Stimulated activated memory B cell treated with anti-CD40 and anti-IgM and Interleukin-4, amounts not matched to agents 10 μg/mL and 1 μg/mL and 100 μg/mL, for 72 hours (primary cell): ENCODE measurements around the gene FBXO10.
A peak's percentile ranks its signal among the peaks of the same experiment; 100 is the strongest.

ENCODE experiments used
- ATAC-seq: fragments of 150-1000 bp; cut with Tn5 transposase; 2 replicates; pipeline ENCODE4 v1.10.0; 2021
- H3K27ac Mint-ChIP-seq: one replicate; pipeline ENCODE4 v1.8.0; 2022; ENCODE audit warnings: mild to moderate bottlenecking, mixed read lengths
- H3K27me3 Mint-ChIP-seq: one replicate; pipeline ENCODE4 v1.8.0; 2022; ENCODE audit warnings: mixed read lengths
- H3K36me3 Mint-ChIP-seq: one replicate; pipeline ENCODE4 v1.8.0; 2022; ENCODE audit warnings: mixed read lengths
- H3K4me1 Mint-ChIP-seq: one replicate; pipeline ENCODE4 v1.8.0; 2022; ENCODE audit warnings: mixed read lengths
- H3K4me3 Mint-ChIP-seq: one replicate; pipeline ENCODE4 v1.8.0; 2022; ENCODE audit warnings: mild to moderate bottlenecking, moderate library complexity, mixed read lengths
- H3K9me3 Mint-ChIP-seq: one replicate; pipeline ENCODE4 v1.8.0; 2022; ENCODE audit warnings: mixed read lengths

The FBXO10 gene

DNA sequence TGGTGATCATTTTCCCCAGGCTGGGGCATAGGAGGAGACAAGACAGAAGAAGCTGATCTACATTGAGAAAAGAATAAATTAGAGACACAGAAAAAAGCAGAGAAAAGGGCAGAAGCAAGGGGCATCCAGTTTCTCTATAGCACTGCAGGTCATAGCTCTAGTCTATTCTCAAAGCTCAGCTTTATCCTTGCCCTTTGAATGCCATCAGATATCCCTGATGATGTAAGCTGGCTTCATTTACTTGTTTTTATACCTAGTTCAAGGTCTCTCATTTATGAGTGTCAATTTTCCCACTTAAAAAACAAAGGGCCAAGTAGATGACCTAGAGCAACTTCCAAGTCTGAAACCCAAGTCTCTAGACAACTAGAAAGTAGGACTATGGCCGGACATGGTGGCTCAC, 32.7 kb downstream of the FBXO10 start:
- ATAC-seq, result no peak
- Mint-ChIP-seq H3K27me3 (no peaks in the 10 kb centered on the region), H3K9me3 (no peaks in the 10 kb centered on the region), H3K4me3 (no peak overlapping the region), H3K36me3 (peaks cover 42% of the 10 kb centered on the region), H3K27ac (peak overlapping the region; percentile 67), H3K4me1 (peaks cover 32% of the 10 kb centered on the region)

- Mint-ChIP-seq H3K4me3 (no peak overlapping the region), H3K27ac (peak overlapping the region; percentile 67), H3K36me3 (peaks cover 45% of the 10 kb centered on the region), H3K4me1 (peaks cover 29% of the 10 kb centered on the region), H3K9me3 (no peaks in the 10 kb centered on the region), H3K27me3 (no peaks in the 10 kb centered on the region)
- ATAC-seq, result no peak
Measured at GRCh38 chr9:37542895-37543294, 33.3 kb downstream of the FBXO10 start.

GRCh38 chr9:37542488-37542887, 33.7 kb downstream of the FBXO10 start:
- peak overlapping the region; percentile 67 for H3K27ac Mint-ChIP-seq
- ATAC-seq, result no peak
- no peak overlapping the region for H3K4me3 Mint-ChIP-seq
- no peaks in the 10 kb centered on the region for H3K27me3 Mint-ChIP-seq
- no peaks in the 10 kb centered on the region for H3K9me3 Mint-ChIP-seq
- peaks cover 43% of the 10 kb centered on the region for H3K36me3 Mint-ChIP-seq
- H3K4me1 Mint-ChIP-seq, result peaks cover 25% of the 10 kb centered on the region

- Mint-ChIP-seq H3K27me3 (no peaks in the 10 kb centered on the region), H3K4me1 (peaks cover 19% of the 10 kb centered on the region), H3K9me3 (no peaks in the 10 kb centered on the region), H3K27ac (no peak overlapping the region), H3K4me3 (no peak overlapping the region), H3K36me3 (peaks cover 47% of the 10 kb centered on the region)
- no peak for ATAC-seq
Measured at GRCh38 chr9:37541465-37541864, 34.7 kb downstream of the FBXO10 start.

GRCh38 chr9:37540634-37541033, 35.5 kb downstream of the FBXO10 start:
- Mint-ChIP-seq H3K4me1 (peaks cover 19% of the 10 kb centered on the region), H3K27me3 (no peaks in the 10 kb centered on the region), H3K9me3 (no peaks in the 10 kb centered on the region), H3K27ac (no peak overlapping the region), H3K36me3 (peaks cover 50% of the 10 kb centered on the region), H3K4me3 (no peak overlapping the region)
- no peak for ATAC-seq

GRCh38 chr9:37539634-37540033, 36.5 kb downstream of the FBXO10 start:
- peaks cover 19% of the 10 kb centered on the region for H3K4me1 Mint-ChIP-seq
- no peak for ATAC-seq
- H3K36me3 Mint-ChIP-seq, result peaks cover 54% of the 10 kb centered on the region
- H3K4me3 Mint-ChIP-seq, result no peak overlapping the region
- H3K27me3 Mint-ChIP-seq, result no peaks in the 10 kb centered on the region
- H3K27ac Mint-ChIP-seq, result no peak overlapping the region
- no peaks in the 10 kb centered on the region for H3K9me3 Mint-ChIP-seq

DNA sequence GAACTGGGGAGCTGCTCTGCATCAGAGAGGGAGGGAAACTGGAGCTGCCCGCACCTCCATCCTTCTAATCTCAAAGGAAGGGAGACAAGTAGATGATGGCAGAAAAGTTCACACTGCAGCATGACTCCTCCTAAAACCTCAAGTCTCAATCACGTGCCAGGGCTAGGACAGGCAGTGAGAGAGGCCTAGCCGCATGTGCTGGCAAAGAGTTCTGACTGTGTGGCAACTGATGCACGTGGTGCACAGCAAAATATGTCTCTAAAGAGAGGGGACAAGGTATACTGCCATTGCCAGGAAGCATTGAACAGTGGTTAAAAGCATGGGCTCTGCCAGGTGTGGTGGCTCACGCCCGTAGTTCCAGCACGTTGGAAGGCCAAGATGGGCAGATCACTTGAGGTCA, 38.1 kb downstream of the FBXO10 start:
- Mint-ChIP-seq H3K36me3 (peaks cover 55% of the 10 kb centered on the region), H3K27me3 (no peaks in the 10 kb centered on the region), H3K4me1 (peaks cover 16% of the 10 kb centered on the region), H3K27ac (no peak overlapping the region), H3K4me3 (no peak overlapping the region), H3K9me3 (no peaks in the 10 kb centered on the region)
- ATAC-seq, result no peak

DNA sequence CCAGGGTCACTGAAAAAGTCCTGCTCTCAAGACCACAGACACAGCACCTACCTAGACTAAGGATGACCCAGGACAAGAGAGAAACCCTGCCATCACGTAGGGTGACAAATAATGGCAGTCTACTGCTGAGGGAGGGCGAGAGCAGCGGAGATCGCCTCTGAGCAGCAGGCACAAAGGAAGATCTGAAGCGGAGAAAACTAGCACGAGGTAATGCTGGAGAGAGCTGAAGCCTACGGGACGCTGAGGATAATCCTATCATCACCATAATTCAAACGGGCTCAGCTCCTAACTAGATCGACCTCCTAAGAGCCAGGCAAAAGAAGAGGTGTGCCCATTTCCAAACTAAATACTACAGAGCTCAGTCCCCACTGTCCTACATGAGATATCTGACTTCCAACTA, 41.3 kb downstream of the FBXO10 start:
- Mint-ChIP-seq H3K27me3 (no peaks in the 10 kb centered on the region), H3K4me3 (no peak overlapping the region), H3K36me3 (peaks cover 38% of the 10 kb centered on the region), H3K9me3 (no peaks in the 10 kb centered on the region), H3K27ac (peak overlapping the region; percentile 95), H3K4me1 (peaks cover 31% of the 10 kb centered on the region)
- ATAC-seq, result no peak

DNA sequence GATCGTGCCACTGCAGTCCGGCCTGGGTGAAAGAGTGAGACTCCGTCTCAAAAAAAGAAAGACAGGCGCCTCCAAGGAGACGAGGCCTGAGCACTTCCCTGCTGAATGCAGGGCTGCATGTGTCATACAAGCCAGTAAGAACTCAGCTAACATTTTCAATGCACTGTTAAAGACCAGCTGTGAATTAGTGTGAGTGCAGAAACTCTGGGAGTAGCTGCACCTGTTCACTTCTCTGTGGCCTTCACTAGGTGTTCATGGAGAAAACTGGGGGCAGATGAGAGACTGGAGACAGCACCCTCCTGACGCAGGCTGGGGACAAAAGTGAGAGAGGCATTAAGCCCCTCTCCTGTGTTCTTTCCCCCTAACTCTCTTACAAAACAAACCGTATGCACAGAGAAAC, 41.8 kb downstream of the FBXO10 start:
- Mint-ChIP-seq H3K27ac (peak overlapping the region; percentile 95), H3K4me3 (no peak overlapping the region), H3K36me3 (peaks cover 35% of the 10 kb centered on the region), H3K27me3 (no peaks in the 10 kb centered on the region), H3K4me1 (peaks cover 29% of the 10 kb centered on the region), H3K9me3 (no peaks in the 10 kb centered on the region)
- ATAC-seq, result no peak

GRCh38 chr9:37531699-37532098, 44.5 kb downstream of the FBXO10 start:
- Mint-ChIP-seq H3K27ac (peak overlapping the region; percentile 95), H3K27me3 (no peaks in the 10 kb centered on the region), H3K4me3 (peak overlapping the region; percentile 77), H3K36me3 (peaks cover 34% of the 10 kb centered on the region), H3K4me1 (peaks cover 44% of the 10 kb centered on the region), H3K9me3 (no peaks in the 10 kb centered on the region)
- peak; percentile 92 for ATAC-seq

DNA sequence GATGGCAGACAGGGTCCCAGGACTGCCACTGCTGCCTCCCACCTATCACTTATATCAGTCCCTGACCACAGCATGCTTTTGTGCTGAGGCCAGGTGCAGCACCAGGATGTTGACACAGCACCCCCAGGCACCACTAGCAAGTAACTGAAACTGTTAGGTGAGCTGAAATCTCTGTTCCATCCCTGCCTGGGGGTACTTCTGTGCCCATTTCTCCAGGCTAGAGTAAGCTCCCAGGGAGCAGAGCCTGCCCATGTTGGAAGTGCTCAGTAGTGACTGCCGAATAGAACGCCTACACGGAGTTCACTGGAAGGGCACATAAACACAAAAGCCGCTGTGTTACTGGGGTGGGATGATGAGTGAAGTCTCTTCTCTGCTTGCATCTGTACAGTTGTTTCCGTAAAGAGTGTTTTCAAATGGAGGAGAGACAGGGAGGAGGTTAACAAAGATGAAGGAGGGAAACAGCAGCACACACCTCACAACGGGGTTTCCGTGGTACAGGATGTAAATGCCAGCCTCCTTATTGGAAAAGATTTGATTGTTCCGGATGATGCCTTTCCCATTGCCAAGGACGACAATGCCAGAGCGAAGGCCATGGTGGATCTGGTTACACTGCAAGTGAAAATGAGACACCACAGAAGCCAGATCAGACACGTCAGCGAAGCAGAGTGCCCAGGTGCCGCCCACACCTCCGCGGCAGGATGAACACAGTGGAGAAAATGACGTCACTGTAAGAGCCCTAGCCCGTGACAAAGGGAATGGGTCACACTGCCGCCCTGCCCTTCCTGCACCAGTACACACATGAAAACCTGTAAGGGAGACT, 47.3 kb downstream of the FBXO10 start:
- H3K9me3 Mint-ChIP-seq, result no peaks in the 10 kb centered on the region
- ATAC-seq, result peak; percentile 91
- no peaks in the 10 kb centered on the region for H3K27me3 Mint-ChIP-seq
- H3K27ac Mint-ChIP-seq, result peak overlapping the region; percentile 95
- peaks cover 44% of the 10 kb centered on the region for H3K4me1 Mint-ChIP-seq
- peaks cover 47% of the 10 kb centered on the region for H3K36me3 Mint-ChIP-seq
- peak overlapping the region; percentile 60 for H3K4me3 Mint-ChIP-seq

DNA sequence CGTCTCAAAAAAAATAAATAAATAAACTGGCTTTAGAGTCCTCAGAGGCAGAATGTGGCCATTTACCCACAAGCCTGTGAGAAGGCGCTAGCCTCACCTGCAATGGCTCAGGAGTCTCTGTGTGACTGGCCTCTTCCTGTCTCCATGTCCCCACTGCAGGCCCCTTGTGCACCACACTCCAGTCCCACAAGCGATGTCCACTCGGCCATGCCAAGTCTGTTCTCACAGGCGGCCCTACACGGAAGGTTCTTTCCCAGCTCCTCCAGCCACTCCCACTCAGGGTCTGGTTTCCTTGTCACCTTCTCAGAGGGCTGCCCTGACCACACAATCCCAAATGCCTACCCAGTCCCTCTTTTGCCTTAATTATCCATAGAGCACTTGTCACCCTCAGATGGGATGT, 52.3 kb downstream of the FBXO10 start:
- H3K4me3 Mint-ChIP-seq, result no peak overlapping the region
- H3K27ac Mint-ChIP-seq, result no peak overlapping the region
- no peak for ATAC-seq
- H3K9me3 Mint-ChIP-seq, result no peaks in the 10 kb centered on the region
- no peaks in the 10 kb centered on the region for H3K27me3 Mint-ChIP-seq
- H3K36me3 Mint-ChIP-seq, result peaks cover 81% of the 10 kb centered on the region
- peaks cover 9% of the 10 kb centered on the region for H3K4me1 Mint-ChIP-seq

- Mint-ChIP-seq H3K4me1 (no peaks in the 10 kb centered on the region), H3K27ac (no peak overlapping the region)
Measured at GRCh38 chr9:37522971-37523370, 53.2 kb downstream of the FBXO10 start.

DNA sequence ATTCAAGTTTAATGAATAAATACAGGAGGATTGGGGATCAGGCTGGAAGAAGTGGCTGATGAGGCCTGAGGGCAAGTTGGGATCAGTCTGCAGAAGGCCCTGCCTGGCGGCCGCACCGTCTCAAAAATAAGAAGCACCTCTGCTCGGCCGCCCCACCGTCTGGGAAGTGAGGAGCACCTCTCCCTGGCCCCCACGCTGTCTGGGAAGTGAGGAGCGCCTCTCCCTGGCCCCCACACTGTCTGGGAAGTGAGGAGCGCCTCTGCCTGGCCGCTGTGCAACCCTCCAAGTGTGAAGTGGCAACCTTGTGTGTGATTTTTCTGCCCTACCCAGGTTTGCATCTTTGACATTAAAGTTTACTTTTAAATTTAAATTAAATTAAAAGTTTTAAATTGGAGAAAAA, 55.1 kb downstream of the FBXO10 start:
- Mint-ChIP-seq H3K4me1 (no peaks in the 10 kb centered on the region), H3K36me3 (peaks cover 76% of the 10 kb centered on the region), H3K9me3 (no peaks in the 10 kb centered on the region), H3K27ac (no peak overlapping the region), H3K4me3 (no peak overlapping the region), H3K27me3 (no peaks in the 10 kb centered on the region)
- ATAC-seq, result no peak

More at GRCh38 chr9:37522971-37523370, 53.2 kb downstream of the FBXO10 start:
- ATAC-seq, result no peak
- no peak overlapping the region for H3K4me3 Mint-ChIP-seq
- peaks cover 81% of the 10 kb centered on the region for H3K36me3 Mint-ChIP-seq
- no peaks in the 10 kb centered on the region for H3K9me3 Mint-ChIP-seq
- no peaks in the 10 kb centered on the region for H3K27me3 Mint-ChIP-seq

- Mint-ChIP-seq H3K9me3 (no peaks in the 10 kb centered on the region), H3K4me1 (no peaks in the 10 kb centered on the region), H3K27ac (no peak overlapping the region), H3K4me3 (no peak overlapping the region), H3K36me3 (peaks cover 76% of the 10 kb centered on the region), H3K27me3 (no peaks in the 10 kb centered on the region)
- no peak for ATAC-seq
Measured at GRCh38 chr9:37520641-37521040, 55.5 kb downstream of the FBXO10 start.

DNA sequence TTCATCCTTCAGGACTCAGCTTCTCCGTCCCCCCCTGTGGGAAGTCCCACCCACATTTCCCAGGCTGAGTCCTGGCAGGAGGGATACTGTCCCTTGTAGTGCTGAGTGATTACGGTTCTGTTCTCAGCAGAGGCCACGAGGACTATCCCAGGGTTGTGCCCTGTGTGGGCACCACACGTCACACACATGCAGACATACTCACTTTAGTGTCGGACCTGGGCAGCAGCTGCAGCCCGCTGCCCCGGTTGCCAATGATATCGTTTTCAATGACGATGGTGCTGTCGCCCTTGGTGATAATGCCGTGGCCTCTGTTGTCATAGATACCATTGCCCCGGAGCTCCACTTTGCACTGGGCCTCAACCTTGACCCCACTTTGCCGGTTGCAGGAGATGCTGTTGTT, 58.3 kb downstream of the FBXO10 start:
- H3K9me3 Mint-ChIP-seq, result no peaks in the 10 kb centered on the region
- H3K36me3 Mint-ChIP-seq, result peaks cover 74% of the 10 kb centered on the region
- H3K27me3 Mint-ChIP-seq, result no peaks in the 10 kb centered on the region
- peaks cover 6% of the 10 kb centered on the region for H3K4me1 Mint-ChIP-seq
- no peak overlapping the region for H3K4me3 Mint-ChIP-seq
- H3K27ac Mint-ChIP-seq, result no peak overlapping the region
- ATAC-seq, result no peak
